Erythroblast (primary cell): Measurements from ENCODE around the gene CDHR3.
A peak's percentile ranks its signal among the peaks of the same experiment; 100 is the strongest.

Experiments used
- DNase-seq, 2 experiments: peaks; one replicate each; lab custom pipeline; 2025; lab: John Stamatoyannopoulos, UW
- GATA1 ChIP-seq: IDR thresholded peaks from 2 replicates; pipeline ENCODE4 v1.6.1; 2011; ENCODE audit warnings: low read depth, mild to moderate bottlenecking, control low read depth, low read length, moderate library complexity
- POLR2A ChIP-seq: IDR thresholded peaks from 2 replicates; pipeline ENCODE4 v1.6.1; 2011; ENCODE audit warnings: mild to moderate bottlenecking, low read length

CDHR3 gene

DNA sequence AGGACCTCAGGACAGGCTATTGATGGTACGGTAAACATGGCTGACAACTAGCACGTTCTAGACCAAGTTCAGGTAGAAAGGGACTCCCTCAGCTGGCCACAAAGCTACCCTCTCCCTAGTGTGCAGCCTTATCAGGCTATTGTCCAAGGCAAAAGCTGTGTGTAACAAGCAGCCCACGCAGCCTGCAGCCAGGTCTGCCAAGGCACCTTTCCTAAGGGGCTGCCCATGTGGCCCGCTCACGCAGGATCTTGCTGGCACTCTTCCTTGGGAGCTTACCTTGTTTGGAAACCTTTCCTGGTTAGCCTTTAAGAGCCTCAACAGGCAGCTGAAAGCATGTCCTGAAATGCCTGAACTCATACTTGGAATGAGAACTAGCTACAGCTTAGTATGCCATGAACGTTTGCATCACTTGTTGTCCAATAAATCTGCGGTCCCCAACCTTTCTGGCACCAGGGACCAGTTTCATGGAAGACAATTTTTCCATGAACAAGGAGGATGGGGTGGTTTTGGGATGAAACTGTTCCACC is 97.4 kb downstream of the CDHR3 start:
- DNase-seq, result no peak
- no peak for TF ChIP-seq GATA1
- no peak for TF ChIP-seq POLR2A

DNA sequence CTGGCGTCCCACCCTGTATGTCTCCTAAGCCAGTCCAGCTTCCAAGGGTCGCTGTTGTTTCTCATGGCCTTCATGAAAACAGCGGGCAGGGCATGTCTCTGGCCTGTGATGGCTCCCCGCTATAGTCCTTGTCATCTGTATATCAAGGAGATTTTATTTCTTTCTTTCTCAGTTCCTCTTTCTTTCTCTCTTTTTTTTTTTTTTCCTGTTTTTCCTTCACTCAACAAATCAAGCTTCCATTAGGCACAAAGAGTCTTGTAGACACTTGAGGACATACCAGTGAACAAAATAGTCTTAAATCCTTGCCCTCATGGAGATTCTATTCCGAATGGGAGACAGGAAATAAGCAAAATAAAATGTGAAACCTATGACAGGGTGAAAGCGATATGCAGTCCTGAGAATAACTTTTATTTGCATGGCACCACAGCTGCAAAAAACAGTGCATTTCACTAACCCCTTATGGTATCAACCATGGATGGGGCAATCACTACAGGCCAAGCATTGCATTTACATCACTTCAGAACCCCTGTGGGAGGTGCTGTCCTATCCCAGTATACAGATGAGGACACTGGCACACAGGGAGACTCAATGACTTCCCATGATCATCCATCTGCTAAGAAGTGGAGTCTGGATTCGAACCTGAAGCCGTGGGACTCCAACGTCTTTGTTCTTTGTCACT is 98.4 kb downstream of the CDHR3 start:
- DNase-seq, result no peak
- TF ChIP-seq GATA1, result no peak
- no peak for TF ChIP-seq POLR2A

DNA sequence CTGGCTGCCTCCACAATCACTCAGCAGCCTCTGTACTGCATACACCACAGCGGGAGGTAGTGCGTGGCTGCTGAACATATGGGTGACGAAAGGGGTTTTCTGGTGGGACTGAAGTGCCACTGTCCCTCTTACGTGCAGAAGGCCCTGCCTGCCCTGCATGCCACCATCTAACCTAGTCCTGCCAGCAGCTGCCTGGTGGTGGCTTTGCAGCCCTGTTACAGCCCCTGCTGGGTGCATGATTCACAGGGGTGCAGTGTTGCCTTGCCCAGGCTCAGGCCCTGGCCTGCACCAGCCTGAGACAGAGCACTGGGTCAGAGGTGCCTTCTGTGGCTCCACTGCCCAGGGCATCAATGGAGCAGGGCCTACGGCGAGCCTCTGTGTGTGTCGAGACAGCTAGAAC is 98.9 kb downstream of the CDHR3 start:
- no peak for DNase-seq
- no peak for TF ChIP-seq GATA1
- TF ChIP-seq POLR2A, result no peak

DNA sequence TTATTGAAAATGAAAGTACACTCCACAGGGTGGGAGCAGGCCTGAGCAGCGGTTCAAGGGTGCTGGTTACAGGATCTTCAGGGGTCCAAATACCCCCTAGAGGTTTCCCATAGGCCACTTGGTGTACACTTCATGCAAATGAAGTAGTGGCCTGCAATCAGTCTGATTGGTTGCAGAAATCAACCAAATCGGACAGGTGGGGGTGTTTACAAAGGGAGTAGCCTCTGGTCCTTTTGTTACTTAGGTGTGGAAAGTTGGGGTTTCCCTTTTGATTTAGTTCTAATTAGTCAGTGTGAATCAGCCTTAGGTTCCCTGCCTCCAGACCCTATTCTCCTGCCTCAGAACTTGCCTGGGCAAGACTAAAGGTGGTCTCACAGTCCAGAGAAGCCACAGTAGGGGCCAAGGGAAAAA is 99.5 kb downstream of the CDHR3 start:
- no peak for TF ChIP-seq GATA1
- no peak for TF ChIP-seq POLR2A
- no peak for DNase-seq

DNA sequence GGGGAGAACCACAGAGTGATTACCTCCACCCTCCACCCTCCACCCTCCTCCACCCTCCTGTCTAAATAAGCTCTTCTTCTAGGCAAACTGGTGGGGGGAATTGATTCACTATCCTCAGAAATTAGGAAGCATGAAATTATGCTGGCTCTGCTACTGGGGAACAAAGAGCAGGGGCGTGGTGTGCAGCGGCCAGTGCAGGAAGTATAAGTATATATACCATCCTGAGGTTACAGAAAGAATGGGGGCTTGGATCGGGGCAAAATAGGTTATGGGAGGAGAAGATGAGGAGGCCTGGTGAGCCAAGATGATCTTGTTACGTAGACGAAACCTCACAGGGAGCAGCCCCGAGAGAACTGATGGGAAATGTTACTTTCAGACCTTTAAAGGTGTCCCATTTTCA is 100.0 kb downstream of the CDHR3 start:
- TF ChIP-seq POLR2A (no peak), GATA1 (no peak)

DNA sequence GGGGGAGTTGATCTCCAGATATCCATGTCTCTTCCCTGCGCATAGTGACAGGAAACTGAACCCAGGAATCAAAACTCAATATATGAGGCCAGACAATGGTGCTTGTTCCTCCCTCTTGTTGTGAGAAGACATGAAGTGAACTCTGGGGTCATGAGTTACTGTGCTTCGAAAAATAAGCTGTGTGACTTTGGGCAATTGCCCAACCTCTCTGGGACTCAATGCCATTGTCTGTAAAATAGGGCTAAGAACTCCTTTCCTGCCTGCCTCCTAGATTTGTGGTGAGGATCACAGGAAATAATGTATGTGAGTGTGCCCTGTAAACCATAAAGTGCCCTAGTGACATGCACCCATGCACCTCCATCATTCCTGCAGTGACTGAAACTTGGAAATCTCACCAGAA is 100.6 kb downstream of the CDHR3 start:
- DNase-seq, result no peak
- TF ChIP-seq GATA1, result no peak

More for the DNA sequence above, 100.0 kb downstream of the CDHR3 start:
- DNase-seq, result no peak

DNA sequence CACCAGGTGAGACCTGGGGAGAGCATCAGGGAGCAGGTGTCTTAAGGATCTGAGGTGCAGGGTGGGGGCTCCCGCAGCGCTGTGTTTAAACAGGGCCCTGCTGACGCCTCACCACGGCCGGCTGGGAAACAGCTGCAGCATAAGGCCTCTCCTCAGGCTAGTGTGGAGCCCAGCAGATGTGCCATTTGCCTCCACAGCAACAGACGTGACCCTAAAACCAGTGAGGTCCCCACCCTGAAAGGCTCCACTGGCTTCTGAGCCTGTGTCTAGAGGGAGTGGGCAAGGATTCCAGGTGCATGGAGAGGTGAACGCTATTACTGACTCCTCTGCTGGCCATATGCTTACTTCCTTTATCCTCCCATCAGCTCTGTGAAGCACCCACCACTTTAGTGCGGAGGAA is 101.3 kb downstream of the CDHR3 start:
- no peak for DNase-seq
- TF ChIP-seq GATA1 (no peak), POLR2A (no peak)

DNA sequence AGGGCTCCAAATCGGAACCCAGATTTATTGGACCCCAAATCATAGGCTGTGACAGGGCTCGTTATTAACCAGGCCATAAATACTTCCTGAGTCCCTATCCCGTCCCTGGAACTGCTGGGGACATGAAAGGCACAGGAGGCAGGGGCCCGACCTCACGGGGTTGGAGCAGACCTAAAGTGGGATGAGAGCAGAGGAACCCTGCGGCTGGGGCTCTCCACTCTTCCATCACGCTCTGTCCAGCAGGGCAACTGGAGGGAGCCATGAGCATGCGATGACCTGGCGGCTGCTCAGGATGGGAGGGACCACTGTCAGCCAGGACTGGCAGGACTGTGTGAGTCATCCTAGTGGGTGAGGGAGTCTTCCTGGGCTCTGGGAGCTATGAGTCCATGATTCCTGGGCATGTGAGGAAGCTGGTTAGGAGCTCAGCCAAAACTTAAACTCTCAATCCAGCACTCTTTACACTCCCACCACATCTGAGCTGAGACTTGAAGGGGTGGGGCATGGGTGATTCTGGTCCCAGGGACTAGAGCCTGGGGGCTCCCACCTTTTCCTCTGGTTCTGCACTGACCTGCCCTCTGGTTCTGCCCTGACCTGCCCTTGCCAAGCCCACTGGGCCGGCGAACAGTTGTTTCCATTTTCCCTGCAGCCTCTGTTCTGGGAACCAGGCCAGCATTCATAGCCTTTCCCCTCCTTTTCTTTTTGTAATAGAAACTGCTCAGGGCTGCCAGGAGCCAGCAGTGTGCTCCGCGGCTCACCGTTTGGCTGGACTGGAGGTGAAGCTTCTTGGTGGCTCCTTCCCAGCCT is 101.9 kb downstream of the CDHR3 start:
- TF ChIP-seq GATA1 (no peak), POLR2A (no peak)
- DNase-seq, result peak in 1 of 2 experiments; percentile 6

DNA sequence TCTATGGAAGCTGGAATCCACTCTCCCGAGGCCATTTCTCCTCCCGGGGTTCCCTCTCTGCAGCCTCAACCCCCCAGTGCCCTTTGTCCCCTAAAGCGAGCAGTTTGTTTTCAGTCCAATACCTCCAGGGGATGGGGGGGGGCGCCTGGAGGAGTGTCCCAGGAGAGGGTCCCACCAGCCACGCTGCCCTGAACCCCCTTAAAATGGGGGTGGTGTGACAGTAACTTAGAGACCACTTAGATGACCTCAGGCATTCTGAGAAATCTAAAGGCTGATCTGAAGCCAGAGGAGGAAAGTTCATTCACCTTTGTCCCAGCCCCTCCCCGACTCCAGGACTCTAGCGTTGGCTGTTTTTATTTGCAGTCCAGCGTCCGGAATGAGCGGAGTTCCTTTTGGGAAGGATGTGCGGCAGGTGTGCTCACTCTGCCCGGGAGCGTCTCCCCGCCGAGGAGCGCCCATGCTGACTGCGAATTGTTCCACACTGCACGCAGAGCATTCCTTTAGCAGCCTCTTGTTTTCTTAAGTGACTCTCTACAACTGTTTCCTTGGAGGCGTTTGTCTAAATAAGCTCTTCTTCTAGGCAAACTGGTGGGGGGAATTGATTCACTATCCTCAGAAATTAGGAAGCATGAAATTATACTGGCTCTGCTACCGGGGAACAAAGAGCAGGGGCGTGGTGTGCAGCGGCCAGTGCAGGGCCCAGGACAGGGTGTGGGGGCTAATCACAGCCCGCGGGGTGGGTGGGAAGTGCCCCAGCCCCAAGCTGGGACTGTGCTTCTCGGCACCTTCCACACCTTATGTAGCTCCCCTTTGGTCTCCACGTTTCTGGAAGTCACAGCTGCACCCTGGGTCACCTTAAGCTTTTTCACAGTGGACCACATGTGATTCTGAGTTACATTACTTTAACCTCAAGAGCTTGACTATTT is 102.8 kb downstream of the CDHR3 start:
- TF ChIP-seq GATA1 (no peak), POLR2A (no peak)
- DNase-seq, result no peak

DNA sequence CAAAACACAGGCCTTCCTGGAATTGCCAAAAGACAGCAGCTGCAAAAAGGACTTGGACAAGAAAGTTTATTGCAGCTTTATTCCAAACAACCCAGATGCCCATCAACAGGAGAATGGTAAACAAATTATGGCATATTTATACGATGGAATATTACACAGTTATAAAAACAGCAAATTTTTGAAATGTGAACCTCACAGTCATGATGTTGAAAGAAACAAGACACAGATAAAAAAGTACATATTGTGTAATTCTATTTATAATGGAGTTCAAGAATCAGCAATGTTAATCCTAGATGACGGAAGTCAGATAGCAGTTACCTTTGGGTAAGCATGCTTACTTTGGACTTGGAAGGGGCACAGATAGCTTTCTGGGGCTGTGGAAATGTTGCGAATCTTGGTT is 104.6 kb downstream of the CDHR3 start:
- no peak for TF ChIP-seq POLR2A
- DNase-seq, result no peak

DNA sequence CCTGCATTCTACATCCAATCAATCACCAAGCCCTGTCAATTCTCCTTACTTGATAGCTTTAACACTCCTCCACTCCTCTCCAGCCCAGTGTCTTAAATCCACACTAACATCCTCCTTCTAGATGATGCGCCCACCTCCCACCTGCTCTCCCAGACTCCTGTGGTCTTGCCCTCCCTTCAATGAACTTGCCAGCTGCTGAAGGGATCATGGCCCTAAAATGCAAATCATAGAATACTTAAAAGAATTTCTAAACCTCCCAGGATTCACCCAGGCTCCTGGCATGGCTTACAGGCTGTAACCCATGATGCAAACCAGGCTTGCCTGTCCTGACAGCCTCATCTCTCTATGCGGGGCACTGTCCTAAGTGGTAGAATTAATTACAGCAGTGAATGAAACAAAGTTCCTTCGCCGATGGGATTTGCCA is 105.5 kb downstream of the CDHR3 start:
- TF ChIP-seq GATA1 (no peak), POLR2A (no peak)
- DNase-seq, result no peak

DNA sequence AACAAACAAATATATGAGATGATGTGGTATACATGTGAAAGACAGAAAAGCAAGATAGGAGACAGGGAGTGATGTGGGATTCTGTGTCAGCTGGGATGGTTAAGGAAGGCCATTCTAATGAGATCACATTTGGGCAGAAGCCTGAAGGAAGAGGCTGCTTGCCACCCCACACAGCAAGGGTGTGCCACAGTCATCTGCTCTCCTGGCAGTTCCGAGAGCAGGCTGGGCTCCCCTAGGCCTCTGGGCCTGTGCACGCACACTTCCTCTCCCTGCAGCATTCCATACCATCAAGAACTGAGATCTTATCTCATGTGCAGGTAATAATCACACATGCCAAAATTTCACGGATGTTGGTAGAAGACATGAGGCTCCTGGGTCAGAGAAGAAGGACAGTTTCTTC is 105.9 kb downstream of the CDHR3 start:
- TF ChIP-seq GATA1 (no peak), POLR2A (no peak)
- no peak for DNase-seq

DNA sequence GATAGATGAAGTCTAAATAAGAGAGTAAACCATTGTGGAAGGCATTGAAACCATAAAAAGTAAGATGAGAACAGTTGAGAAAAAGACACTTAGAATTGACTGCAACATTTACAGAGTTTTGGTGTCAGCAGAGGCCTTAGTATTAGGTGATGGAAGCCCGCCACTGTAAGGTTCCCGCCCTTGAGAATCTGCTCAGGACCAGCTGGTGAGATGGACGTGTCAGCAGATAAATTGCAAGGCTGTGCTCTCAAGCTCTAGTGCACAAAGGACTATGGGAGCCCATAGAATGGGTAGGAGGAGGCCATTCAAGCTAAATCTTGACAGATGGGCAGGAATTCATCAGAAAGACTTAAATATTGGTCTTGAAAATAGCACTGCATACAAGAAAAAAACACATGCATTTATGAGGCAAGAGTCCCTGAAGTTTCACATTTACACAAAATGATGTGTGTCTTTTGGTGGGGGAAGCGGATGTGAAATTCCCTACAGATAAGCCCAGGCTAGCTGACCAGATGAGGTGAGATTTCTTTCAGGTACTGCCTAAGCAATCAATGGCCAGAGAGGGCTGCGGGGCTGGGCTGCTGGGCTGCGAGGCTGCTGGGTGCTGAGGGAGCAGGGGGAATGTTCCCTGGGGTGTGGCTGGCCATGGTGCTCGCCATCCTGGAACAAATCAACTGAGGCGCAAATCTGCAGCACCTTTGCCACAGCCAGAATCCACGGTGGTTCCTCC is 106.6 kb downstream of the CDHR3 start:
- TF ChIP-seq POLR2A (no peak), GATA1 (no peak)
- no peak for DNase-seq
